Posterior vena cava (tissue), 2 donors: ENCODE measurements around the gene ABCA6. TPM values are rescaled to one million over a fixed set of nuclear protein-coding genes. Genes with fewer than 3 reads are reported as not detected.

Source experiments
- DNase-seq: peaks from one replicate; pipeline ENCODE4 v3.0.0-alpha.2; 2020; ENCODE audit warnings: low spot score
- intact Hi-C, 2 donors: fragments of 100-400 bp; cut with DNase I; formaldehyde crosslinking; loops; one replicate each; pipeline versions ENCODE4 v1.14.1 to v1.14.2; 2022 to 2023
- total RNA-seq, 2 donors: library from RNA; stranded (reverse); fragmentation: NEBNext Ultra II Directional; extraction: Animal tissue kit (Norgen Biotek cat#: 25700); gene quantifications; one replicate each; pipeline ENCODE4 v1.2.1, GENCODE V29; 2021
- donor health status: DM: yes; HTN: yes; CAD: no.
- donor health status: DM: yes; HTN: yes; CAD: no.

Gene ABCA6
- total RNA-seq, 2 donors from 2014 or later, result 49.4 to 58.6 TPM

DNA sequence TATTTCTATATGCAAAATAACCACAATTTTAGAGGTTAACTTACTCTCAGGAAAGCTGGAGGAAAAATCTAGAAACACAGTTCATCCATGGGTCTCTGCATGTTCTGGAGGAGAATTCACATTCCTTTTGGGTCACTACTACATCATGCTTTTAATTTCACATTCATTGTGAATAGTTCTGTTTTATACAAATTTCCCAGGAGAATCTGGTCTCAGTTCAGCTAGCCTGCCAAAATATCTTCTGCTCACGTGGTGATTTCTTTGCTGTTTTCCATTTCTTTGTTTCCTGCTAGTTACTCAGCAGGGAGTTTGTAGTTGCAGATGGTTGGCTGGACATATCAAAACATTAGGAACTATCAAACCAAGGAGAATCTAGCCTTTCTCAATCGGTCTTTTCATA, 80.9 kb downstream of the ABCA6 start, which contains the start of gene ABCA9:
Gene ABCA9, minus strand, starts transcription at position 106 of the 400 bp plus-strand sequence. CDS start 9,801 bp downstream, outside the sequence.
- no peak for DNase-seq
- intact Hi-C loops, result no loop called here

DNA sequence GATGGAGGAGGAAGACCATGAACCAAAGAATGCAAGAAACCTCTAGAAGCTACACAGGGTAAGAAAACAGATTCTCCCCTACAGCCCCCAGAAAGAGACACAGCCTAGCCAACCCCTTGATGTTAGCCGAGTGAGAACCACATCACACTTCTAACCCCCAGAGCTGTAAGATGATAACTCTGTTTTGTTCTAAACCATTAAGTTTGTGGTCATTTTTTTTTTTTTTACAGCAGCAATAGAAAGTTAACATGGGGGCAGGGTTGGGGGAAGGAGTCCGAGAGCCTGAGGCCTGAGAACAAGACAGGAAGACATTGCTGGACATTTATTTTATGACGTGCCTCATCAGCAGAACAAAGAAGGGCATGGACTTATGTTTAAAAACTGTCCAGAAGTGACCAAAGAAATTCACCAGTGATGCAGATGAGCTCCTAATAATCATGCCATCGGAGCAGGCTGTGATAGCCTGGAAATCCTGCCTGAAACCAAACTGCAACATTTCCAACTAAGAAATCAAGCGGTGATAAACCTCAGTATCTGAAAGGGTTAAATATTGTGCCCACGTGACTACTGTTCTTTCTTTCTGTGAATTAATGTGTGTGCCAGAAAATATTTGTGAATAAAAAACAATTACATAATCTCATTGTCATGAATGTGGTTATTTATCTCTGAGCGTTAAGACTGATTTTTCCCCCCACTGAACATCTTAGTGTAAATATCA, 82.1 kb downstream of the ABCA6 start:
- intact Hi-C loops, result no loop called here
- DNase-seq, result no peak

DNA sequence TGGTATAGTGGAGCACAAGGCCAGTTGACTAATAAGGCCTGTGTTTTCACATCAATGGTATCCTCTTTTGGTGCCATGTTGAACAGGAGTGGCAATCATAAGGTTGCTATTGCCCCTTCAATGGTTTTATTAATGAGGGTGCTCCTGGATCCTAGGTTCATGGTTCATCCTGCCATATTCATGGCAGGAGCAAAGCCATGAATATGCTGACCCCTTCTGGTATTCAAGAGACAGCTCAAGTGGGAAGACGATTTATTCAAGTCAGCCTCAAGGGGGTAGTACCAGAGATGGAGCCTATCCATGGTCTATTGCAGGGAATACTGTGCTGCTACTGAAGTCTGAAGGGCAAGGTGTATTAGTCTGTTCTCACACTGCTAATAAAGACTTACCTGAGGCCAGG, 83.5 kb downstream of the ABCA6 start:
- intact Hi-C loops, result no loop called here
- no peak for DNase-seq

DNA sequence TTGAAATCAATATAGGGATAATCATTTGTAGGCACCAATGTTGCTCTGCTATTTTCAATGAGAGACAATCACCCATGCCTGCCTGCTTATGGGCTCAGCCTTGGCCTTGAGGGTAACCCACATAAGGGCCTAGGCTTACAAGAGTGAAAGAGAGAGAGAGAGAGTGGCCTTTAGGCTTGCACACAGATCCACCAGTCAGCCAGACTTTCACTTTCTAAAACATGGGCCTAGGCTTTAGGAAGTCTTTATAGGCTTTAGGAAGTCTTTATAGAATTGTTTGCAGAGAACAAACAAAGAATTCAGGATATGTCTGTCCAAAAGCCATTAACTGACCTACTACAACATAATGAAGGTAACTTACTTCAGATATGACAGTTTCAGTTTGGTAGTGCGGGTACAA, 84.4 kb downstream of the ABCA6 start:
- intact Hi-C loops, result no loop called here
- DNase-seq, result no peak

DNA sequence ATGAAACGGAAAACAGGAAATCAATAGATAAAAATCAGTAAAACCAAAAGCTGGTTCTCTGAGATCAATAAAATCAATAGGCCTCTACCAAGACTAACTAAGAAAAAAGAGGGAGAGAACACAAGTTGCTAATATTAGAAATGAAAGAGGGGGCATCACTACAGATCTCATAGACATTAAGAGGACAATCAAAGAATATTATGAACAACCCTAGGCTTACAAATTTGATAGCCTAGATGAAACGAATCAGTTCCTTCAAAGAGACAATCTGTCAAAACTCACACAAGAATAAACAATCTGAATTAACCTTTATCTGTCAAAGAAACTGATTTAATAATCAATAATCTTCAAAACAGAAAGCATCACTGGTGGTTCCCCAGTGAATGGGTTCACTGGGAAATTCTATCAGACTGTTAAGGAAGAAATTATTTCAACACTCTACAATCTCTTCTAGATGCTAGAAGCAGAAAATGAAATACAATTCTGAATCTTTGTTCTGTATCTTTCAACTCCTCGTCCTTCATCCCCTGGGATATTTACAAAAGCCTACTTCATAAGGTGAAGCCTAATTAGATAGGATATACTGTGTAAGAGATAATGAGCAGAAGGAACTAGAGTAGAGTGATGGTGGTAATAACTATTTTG, 85.4 kb downstream of the ABCA6 start:
- intact Hi-C loops, result no loop called here
- DNase-seq, result no peak

DNA sequence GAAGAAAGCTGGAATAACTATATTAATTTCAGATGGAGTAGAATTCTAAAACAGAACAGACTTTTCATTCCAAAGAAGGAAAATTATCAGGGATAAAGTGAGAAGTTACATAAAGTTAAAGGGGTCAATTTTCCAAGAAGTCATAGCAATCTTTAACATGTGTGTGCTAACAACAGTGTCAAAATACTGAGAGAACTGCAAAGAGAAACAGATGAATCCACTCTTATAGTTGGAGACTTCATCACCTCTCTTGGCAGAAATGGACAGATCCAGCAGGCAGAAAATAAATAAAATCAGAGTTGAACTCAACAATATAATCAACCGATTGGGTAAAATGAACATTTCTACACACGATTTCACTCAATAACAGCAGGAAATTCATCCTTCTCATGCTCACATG, 86.4 kb downstream of the ABCA6 start:
- intact Hi-C loops, result no loop called here
- DNase-seq, result no peak

DNA sequence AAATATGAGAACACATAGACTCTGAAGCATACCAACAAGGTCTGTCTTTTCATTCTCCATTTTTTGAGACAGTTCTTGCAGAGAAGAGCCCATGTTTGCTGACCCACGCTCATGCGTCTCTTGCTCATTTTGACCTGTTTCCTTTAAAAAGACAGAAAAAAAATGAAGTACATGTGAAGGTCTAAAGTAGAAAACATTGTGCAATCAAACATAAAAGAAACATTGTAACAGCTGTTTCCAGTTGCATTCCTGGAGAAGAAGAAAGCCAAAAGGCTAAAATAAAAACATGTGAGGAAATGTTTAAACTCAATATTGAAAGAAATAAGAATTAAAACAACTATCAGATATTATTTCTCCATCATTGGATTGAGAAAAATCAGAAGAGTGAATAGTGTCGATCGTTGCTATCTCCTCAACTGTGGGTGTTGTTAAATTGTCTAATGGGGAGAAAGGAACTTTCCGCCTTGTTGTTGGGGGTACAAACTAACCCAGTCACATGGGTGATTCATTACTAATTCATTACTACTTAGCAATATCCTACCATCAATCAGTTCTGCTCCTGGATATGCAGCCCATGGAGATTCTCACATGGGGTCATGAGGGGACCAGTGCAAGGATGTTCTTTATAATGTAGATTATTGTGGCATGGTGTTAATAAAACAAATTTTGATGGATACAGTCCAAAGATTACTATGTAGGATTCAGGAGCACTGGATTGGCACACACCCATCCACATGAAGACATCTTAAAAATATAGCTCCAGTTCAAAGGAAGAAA, 90.5 kb downstream of the ABCA6 start:
- DNase-seq, result no peak
- intact Hi-C loops, result no loop called here

DNA sequence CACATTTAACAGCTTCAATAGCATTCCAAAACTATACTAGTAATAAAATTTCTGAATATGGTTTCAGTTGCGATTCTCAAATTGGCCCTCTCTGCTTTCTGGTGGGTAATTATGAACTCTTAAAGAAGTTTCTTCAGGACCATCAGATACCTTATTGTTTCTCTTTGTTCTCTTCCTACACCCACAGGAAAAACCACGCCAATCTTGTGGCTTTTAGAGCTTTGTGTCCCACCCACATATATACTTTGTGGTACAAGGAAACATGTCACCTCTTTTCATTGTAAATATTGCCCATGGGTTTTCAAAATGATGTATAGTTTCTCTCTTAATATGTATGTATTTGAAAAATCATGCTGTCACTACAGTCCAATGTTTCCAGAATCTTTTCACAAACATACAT, 93.1 kb downstream of the ABCA6 start:
- intact Hi-C loops, result no loop called here
- DNase-seq, result no peak

DNA sequence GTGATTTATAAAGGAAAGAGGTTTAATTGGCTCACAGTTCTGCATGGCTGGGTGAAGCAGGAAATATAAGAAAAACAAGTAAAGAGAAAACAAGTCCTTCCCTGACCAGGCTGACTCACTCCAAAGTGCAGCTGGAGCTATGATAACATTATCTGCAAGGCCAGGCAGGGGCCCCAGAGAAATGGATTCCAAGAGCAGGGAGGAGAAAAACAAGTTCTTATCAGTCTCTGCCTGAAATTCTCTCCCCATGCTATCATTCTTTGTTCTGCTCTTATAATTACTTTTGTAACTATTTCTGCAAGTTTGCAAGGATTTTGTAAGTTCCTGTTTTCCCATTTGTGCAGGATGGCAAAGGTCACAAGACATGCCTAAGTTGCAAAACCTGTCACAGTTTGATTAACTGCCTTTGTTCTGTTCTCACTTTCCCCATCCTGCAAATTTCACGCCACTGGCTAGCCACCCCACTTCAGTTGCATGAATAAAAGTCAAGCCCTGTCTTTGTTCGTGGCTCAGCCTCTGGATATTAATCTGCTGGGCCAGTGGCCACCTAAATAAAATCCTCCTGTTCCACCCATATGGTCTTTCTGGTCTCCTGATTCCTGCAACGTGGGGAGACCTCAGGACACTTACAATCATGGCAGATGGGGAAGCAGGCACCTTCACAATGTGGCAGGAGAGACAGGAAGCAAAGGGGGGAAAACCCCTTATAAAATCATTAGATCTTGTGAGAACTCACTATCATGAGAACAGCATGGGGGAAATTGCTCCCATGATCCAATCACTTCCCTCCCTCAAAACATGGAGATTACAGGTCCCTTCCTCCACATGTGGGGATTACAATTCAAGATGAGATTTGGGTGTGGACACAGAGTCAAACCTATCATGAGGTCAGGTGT, 94.1 kb downstream of the ABCA6 start:
- intact Hi-C loops, result no loop called here

DNA sequence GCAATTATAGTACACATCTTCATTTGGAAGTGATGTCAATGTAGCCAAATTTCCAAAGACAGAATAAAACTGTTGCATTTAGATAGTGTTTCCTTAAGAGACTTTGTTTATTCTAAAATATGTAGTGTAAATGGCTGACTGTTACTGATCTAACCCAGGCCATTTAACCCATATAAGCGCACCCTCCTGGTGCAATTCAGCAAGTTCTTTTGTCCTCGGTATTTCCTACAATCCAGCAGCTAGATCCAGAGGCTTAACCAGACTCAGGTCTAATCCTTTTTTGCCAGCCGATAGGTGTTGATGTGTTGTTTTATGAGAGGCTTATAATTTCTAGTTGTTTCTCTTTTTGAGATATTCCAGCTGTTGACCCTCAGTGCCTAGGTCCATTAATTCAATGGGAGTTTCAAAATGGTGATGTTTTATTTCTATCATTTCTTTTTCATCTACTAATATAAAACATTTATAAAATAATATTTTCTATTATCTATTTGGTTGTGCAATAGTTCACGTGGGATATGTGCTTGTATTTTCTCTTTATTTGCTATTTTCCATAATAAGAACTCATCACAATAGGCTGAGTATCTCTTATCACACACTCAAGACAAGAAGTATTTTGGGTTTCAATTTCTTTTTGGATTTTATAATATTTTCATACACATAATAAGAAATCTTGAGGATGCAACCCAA, 95.4 kb downstream of the ABCA6 start:
- no peak for DNase-seq

More for the DNA sequence above, 94.1 kb downstream of the ABCA6 start:
- DNase-seq, result peak; percentile 81

DNA sequence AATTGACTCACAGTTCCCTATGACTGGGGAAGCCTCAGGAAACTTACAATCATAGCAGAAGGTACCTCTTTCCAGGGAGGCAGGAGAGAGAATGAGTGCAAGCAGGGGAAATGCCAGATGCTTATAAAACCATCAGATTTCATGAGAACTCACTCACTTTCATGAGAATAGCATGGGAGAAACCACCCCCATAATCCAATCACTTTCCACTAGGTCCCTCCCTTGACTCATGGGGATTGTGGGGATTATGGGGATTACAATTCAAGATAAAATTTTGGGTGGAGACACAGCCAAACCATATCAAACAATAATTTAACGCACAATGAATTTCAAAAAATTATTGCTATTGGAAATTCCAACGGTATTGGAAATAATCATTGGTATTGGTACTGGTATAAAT, 96.0 kb downstream of the ABCA6 start:
- no peak for DNase-seq

More for the DNA sequence above, 95.4 kb downstream of the ABCA6 start:
- intact Hi-C loops, result no loop called here

DNA sequence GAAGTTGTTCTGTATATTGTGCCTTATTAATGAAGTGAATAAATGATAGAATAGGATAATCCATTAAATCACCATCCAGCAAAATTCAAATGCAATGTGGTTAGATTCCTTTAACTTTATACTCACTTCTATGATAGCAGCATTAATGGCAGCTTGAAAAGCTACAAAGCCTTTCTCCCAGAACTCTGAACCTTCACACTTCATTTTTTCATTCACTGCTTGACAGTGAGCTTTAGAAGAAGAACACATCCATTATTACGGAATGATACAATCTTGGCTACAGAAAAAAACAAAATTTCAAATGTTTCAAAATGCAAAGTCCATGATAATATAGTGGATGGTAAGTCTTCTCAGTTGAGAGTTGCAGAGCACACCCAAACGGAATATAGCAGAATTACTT, 97.3 kb downstream of the ABCA6 start:
- intact Hi-C loops, result no loop called here
- DNase-seq, result no peak

More for the DNA sequence above, 96.0 kb downstream of the ABCA6 start:
- intact Hi-C loops, result no loop called here

DNA sequence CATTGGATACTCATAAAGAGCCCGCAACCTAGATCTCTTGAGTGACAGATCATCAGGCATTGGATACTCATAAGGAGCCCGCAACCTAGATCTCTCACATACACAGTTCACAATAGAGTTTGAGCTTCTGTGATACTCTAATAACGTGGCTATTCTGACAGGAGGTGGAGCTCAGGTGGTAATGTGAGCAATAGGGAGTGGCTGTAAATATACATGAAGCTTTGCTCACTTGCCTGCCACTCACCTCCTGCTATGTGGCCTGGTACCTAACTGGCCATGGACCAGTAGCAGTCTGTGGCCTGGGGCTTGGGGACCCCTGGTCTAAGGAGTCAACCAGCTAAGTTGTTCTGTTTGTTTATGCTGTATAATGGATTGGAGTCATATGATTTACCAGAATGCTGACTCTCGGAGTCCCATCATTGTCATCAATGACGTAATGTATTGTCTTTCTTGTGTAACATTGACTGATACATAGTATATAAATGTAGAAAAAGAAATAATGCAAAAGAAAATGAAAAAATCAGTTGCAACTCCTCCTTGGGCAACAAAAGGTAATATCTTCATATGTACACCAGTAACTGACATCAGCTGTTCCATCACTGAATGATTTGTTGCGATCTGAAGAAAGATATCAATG, 98.5 kb downstream of the ABCA6 start:
- DNase-seq, result no peak
- intact Hi-C loops, result no loop called here

DNA sequence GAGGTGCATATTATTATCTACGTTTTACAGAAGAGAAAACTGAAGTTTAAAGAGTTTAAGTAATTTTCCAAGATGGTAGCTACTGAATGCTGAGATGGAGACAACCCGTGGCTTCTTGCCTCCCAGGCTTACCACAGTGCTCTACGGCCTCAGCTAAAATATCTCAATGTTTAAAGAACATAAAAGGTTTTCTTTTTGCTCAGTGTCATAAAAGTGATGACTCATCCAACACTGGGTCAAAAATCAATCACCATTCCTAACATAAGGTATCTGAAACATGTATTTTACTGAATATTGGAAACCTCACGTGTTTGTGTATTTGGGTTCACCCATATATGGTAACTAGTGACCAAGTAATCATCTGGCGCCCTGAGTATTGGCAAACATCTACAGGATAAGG, 99.4 kb downstream of the ABCA6 start:
- intact Hi-C loops, result no loop called here
- DNase-seq, result no peak

DNA sequence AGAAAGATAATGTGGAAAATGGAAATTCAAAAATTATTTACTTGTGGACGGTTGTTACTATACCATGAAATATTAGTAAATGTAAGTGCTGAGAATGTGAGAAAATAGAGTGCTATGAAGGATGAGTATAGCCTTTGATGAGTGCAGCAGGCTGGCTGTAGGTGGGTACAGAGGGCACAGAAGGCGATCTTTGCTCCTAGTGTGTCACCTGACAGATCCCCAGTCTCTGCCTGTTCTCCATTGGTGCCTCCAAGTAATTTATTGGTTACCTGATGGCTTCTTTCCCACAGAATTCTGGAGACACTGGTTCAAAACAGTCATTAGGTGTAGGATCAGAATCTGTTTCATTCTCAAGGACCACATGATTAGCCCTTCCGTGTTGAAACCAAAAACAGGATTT, 109.9 kb downstream of the ABCA6 start:
- no peak for DNase-seq
- intact Hi-C loops, result no loop called here

DNA sequence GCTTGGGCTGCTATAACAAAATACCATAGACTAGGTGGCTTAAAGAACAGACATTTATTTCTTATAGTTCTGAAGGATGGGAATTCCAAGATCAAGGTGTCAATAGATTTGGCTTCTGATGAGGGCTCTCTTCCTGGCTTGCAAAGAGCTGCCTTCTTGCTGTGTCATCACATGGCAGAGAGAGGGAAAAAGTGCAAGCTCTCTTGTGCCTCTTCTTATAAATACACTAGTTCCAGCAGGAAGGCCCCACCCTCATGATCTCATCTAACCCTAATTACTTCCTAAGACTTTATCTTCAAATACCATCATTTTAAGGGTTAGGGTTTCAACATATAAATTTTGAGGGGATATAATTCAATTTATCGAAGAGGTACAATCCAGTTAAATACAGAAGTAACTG, 111.5 kb downstream of the ABCA6 start:
- no peak for DNase-seq
- intact Hi-C loops, result no loop called here
